Activated naive CD8-positive, alpha-beta T cell treated with anti-CD3 and anti-CD28 coated beads, Interleukin-2, amount 50 U/mL, for 16 hours (primary cell): Measurements from ENCODE around the gene HSPBAP1.

ENCODE experiments used
- DNase-seq: peaks from one replicate; pipeline ENCODE4 v3.0.0-alpha.2; 2020; ENCODE audit warnings: low read depth, low spot score

The HSPBAP1 gene, protein sequence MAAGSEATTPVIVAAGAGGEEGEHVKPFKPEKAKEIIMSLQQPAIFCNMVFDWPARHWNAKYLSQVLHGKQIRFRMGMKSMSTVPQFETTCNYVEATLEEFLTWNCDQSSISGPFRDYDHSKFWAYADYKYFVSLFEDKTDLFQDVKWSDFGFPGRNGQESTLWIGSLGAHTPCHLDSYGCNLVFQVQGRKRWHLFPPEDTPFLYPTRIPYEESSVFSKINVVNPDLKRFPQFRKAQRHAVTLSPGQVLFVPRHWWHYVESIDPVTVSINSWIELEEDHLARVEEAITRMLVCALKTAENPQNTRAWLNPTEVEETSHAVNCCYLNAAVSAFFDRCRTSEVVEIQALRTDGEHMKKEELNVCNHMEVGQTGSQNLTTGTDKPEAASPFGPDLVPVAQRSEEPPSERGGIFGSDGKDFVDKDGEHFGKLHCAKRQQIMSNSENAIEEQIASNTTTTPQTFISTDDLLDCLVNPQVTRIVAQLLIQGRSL

GRCh38 chr3:122793568-122794416 is at the start of gene HSPBAP1:
Gene HSPBAP1, minus strand, starts transcription at chr3:122793831. Its CDS starts 151 bp downstream, at chr3:122793680.
- DNase-seq, result peak; percentile 81

GRCh38 chr3:122835590-122835989 is 42.0 kb upstream of the HSPBAP1 start:
- DNase-seq, result no peak

DNA sequence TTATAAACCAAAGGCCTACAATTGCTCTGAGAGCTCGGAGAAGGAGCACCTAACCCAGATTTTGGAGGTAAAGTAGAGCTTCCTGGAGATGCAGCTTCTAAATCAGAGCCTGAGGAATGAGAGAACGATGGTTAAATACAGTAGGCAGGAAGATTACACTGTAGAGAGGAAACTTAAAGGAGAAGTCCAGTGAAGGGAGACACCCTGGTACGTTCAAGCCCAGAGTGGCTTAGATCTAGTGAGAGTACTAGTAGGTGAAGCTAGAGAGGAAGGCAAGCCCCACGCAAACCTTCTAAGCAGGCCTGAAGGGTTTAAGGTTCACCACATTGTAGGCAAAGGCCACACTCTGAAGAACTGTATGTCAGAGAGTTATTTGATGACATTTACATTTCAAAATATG is 34.6 kb upstream of the HSPBAP1 start:
- DNase-seq, result no peak

DNA sequence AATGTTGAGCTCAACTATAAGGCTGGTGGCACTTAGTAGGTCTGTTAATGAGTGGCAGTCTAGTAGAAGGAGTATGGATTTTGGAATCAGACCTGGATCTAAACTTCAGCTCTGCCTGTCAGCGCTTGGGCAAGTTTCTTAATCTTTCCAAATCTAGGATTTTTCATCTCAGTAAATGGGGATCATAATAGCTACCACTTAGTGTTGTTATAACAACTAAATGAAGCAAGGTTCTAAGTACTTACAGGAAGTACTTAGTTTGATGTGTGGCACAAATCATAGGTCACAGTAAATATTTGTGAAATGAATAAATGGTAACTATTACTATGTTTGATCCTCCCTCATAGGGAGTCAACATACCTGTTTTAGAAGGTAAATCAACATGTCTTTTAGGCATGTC is 32.6 kb upstream of the HSPBAP1 start:
- no peak for DNase-seq

DNA sequence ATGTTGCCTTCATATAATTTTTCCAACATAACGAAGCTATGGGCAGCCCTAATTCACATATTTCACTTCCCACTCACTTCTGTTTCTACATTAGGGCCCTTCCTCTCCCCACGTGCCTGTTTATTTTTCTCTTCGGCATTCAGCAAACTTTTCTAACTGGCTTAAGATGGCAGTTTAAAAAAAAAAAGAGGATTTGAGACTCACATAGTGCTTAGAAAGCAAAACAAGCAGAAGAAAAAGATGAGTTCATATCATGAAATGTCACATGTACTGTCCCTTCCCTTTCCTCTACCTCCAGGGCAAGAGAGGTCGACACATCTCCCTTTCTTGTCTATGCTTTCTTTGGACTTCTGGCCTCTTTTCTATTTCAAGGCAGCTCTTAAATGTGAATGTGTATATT is 31.8 kb upstream of the HSPBAP1 start:
- no peak for DNase-seq

DNA sequence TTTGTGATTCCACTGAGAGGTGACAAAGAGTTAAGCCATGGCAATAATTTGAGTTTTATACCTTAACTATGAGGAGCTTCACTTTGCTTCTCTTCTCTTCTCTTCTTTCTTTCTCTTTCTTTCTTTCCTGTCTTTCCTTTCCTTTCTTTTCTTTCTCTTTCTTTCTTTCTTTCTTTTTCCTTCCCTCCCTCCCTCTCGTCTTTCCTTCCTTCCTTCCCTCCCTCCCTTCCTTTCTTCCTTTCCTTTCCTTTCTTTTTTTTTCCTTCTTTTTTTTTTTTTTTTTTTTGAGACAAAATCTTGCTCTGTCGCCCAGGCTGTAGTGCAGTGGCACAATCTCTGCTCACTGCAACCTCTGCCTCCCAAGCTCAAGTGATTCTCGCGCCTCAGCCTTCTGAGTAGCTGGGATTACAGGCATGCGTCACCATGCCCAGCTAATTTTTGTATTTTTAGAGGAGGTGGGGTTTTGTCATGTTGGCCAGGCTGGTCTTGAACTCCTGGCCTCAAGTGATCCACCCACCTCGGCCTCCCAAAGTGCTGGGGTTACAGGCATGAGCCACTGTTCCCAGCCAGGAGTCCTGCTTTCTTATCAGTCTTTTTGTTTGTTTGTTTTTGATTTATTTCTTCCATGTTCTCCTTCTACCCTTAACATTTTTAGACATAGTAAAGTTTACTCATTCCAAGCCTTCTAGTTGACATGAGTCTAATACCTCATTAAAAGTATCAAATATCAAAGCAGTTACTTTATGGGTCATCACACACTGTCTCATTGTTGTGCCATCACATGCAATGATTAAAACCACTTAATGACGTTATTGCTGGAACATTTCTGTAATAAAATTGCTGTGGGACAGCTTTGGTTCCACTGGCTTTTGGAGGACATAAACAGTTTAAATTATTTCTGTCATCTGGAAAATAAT is 31.1 kb upstream of the HSPBAP1 start:
- no peak for DNase-seq

GRCh38 chr3:122816587-122816986 is 23.0 kb upstream of the HSPBAP1 start:
- no peak for DNase-seq

DNA sequence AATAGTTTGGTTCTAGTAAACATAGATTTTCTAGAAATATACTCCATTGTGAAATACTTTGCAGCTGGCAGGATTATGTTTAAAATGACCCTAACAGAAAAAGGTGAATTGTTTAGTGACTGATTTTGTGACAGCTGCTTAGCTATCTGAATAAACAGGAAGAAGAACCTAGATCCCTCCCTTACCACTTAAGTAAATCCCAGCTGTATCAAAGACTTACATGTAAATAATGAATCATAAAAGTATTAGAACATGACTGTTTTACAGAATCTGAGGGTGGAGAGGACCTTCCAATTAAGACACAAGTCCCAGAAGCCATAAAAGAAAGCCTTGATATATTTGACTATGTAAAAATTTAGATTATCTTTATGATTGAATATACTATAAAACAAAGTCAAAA is 17.1 kb upstream of the HSPBAP1 start:
- DNase-seq, result no peak

DNA sequence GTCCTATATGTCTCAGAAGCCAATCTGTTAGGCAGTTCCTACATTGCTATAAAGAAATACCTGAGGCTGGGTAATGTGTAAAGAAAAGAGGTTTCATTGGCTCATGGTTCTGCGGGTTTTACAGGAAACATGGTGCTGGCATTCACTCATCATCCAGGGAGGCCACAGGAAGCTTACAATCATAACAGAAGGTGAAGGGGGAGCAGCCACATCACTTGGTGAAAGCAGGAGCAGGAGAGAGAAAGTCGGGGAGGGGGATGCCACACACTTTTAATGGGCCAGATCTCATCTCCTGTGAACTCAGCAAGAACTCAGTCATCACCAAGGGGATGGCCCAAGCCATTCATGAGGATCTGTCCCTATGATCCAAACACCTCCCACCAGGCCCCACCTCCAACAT is 10.3 kb upstream of the HSPBAP1 start:
- DNase-seq, result no peak

DNA sequence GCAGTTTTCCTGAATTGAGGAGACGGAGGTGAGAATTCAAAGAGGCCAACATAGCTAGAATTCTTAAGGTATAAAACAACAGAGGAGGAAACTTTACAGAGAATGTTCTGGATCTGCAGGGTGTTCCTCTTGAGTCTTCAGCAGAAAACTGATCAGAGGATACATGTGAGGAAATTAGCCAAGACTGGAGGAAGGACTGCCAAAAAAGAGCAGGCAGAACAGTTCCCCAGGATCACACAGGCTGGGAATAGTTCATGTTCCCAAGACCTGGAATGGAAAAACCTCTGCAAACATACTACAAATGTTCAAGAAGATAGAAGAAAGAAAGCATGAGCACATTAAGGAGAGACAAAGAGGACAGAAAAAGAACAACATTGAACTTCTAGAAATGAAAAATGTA is 8.7 kb upstream of the HSPBAP1 start:
- no peak for DNase-seq

- DNase-seq, result no peak
These were observed 7.1 kb upstream of the HSPBAP1 start for GRCh38 chr3:122800706-122801237.

- DNase-seq, result no peak
These were observed 6.4 kb upstream of the HSPBAP1 start for GRCh38 chr3:122800031-122800430.

DNA sequence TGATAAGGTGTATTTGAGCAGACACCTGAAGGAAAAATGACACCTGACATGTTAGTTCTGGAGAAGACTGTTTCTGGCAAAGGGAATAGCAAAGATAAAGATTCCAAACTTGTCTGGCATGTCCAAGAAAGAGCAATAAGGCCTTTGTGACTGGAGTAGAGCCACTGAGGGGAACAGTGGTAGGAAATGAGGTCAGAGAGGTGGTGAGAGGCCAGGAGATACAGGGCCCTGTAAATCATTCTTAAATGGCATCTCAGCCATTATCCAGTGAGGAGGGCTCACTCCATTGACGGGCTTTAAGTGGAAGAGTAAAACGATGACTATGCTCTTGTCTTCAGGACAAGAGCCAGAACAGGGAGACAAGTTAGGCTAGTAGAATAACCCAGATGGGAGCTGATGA is 5.7 kb upstream of the HSPBAP1 start:
- DNase-seq, result no peak

DNA sequence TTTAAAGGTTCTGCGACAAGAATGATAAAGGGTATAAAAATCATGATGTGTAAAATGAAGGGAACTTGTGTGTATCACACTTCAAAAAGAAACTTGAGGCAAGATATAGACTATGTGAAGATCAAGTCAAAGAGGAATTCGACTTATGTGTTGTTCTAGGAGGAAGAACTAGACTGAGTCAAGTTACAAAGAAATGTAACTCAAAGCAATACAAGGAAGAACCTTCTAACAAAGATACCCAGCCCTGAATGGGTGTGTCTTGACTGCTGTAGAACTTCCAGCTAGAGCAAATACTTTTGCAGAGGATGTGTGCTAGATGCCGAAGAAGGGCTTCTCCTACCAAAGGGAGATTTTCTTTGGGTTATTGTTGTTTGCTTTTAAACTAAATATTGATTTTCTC is 3.7 kb upstream of the HSPBAP1 start:
- no peak for DNase-seq

- DNase-seq, result no peak
These were observed 2.1 kb upstream of the HSPBAP1 start for GRCh38 chr3:122795674-122796195.

DNA sequence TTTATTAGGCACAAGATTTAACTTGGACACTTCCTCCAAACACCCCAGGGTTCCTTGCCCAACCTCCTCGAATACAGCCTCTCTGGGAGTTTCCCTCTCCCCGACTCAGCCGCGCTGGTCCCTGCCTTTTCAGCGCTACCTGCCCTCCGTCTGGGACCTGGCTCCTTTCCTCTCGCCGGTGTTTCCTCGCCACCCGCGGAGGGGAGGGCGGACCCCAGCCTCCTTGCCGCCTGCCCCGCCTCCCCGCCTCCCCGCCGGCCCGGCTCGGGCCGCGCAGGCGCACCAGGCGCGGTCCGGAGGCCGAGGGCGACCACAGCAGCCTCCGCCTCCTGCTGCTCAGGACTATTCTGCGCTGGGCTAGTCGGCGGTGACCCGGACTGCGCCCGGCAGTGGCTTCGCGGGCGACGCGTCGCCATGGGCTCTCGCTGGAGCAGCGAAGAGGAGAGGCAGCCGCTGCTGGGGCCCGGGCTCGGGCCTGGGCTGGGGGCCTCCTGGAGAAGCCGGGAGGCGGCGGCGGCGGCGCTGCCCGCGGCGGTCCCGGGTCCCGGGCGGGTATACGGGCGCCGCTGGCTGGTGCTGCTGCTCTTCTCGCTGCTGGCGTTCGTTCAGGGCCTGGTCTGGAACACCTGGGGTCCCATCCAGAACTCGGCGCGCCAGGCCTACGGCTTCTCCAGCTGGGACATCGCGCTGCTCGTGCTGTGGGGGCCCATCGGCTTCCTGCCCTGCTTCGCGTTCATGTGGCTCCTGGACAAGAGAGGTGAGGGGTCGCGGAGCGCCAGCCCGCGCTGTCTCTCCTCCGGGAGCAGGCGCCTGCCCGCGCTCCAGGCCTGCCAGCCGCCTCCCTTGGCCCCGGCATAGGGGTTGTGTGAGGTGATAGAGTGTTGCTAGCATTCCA is 1.4 kb upstream of the HSPBAP1 start, which contains the start of gene SLC49A4:
SLC49A4 (plus strand) TSS at position 291 of the 895 bp plus-strand sequence; CDS start at position 415, 124 bp downstream.
- peak; percentile 13 for DNase-seq

DNA sequence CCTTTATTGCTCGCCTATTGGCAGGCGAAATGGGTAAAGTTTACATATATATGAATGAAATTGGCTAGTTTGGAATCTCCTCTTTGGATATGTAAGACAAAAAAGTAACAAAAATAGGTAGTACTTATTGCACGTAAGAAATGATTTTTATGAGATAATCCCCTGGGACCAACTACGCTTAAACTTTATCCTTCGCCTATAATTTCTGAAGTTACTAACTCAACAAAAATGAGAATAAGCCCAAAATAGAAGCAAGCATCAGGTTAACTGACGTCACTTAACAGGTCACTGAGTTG is 800 bp upstream of the HSPBAP1 start:
- no peak for DNase-seq

- DNase-seq, result no peak
These were observed 3.9 kb downstream of the HSPBAP1 start for GRCh38 chr3:122789585-122790273.

- DNase-seq, result no peak
These were observed 5.8 kb downstream of the HSPBAP1 start for GRCh38 chr3:122787872-122788271.
